Measurements from ENCODE around the gene ATP9A.

DNA sequence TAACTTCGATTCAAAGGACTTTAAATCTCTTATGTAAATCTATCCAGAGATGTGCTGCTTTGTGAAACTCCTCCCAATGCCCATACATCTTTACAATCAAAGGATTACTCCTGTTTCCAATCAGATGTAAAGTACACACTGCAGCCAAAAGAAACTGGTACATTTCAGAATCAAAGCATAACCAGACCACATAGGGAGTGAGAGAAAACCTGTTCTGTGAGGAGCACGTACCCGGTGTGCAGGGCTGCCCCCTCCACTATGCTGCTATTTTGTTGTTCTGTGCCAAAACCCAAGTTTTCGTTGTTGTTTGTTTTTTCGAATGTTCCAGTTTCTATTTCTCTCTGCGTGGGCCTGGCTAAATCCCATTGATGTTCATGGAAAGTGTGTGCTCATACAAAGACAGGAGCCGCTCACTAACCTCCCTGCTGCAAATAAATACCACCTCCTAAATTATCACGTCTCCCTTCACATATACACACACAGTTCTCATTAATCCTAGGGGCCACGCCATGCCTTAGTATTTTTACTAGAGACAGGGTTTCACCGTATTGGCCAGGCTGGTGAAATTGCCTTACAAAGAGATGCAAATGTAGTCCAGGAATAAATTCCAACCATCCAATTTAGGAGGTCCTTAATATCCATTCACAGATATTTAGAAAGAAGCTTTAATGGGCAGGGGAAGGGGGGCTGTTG, 52.9 kb downstream of the ATP9A start:
- TF ChIP-seq MYB (IDR thresholded peaks at IDR 0.05; ENCODE audit: borderline replicate concordance, low read depth, low read length) (no peak), TCF3 (IDR thresholded peaks at IDR 0.05; ENCODE audit: borderline replicate concordance, insufficient read depth, low read depth, low read length) (no peak), TCF12 (IDR thresholded peaks at IDR 0.05; ENCODE audit: low read depth, low read length) (no peak), HDGF (IDR thresholded peaks at IDR 0.05) (no peak), POLR2AphosphoS5 (IDR thresholded peaks at IDR 0.05; ENCODE audit: low read length) (no peak), SUZ12 (IDR thresholded peaks at IDR 0.05; ENCODE audit: unreplicated experiment) (no peak), RAD21 (IDR thresholded peaks at IDR 0.05; ENCODE audit: insufficient read depth, low read depth, low read length) (no peak), EP300 (IDR thresholded peaks at IDR 0.05; ENCODE audit: borderline replicate concordance in 1 of 2, control insufficient read depth in 1 of 2, low read depth in 2 of 2, low read length in 2 of 2) (no peak), EZH2 (IDR thresholded peaks at IDR 0.05; ENCODE audit: borderline replicate concordance, control insufficient read depth, low read depth, low read length) (no peak), PAX5 (IDR thresholded peaks at IDR 0.05; ENCODE audit: borderline replicate concordance, low read depth, low read length) (no peak), RAD51 (IDR thresholded peaks at IDR 0.05) (no peak)
- TF ChIP-seq, protein P1, sequence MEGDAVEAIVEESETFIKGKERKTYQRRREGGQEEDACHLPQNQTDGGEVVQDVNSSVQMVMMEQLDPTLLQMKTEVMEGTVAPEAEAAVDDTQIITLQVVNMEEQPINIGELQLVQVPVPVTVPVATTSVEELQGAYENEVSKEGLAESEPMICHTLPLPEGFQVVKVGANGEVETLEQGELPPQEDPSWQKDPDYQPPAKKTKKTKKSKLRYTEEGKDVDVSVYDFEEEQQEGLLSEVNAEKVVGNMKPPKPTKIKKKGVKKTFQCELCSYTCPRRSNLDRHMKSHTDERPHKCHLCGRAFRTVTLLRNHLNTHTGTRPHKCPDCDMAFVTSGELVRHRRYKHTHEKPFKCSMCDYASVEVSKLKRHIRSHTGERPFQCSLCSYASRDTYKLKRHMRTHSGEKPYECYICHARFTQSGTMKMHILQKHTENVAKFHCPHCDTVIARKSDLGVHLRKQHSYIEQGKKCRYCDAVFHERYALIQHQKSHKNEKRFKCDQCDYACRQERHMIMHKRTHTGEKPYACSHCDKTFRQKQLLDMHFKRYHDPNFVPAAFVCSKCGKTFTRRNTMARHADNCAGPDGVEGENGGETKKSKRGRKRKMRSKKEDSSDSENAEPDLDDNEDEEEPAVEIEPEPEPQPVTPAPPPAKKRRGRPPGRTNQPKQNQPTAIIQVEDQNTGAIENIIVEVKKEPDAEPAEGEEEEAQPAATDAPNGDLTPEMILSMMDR (IDR thresholded peaks at IDR 0.05 in 2 of 3, conservative IDR thresholded peaks at IDR 0.05 in 1 of 3; ENCODE audit: control insufficient read depth in 2 of 3, extremely low read depth in 1 of 3, insufficient read depth in 1 of 3, low read depth in 3 of 3, low read length in 3 of 3): no peak

All from GM12878 (cell line).